Measurements from ENCODE around the gene PDGFC.

- no peak for TF ChIP-seq SP1 (CRISPR knock-in tag; conservative IDR thresholded peaks at IDR 0.05)
- no peak for TF ChIP-seq CTCF (IDR thresholded peaks at IDR 0.05)
- no peak for TF ChIP-seq E2F5 (CRISPR knock-in tag; IDR thresholded peaks at IDR 0.05)
- TF ChIP-seq MAX (CRISPR knock-in tag; IDR thresholded peaks at IDR 0.05) = no peak
- TF ChIP-seq ZNF232 (CRISPR knock-in tag; IDR thresholded peaks at IDR 0.05) = no peak
- TF ChIP-seq NR3C1 (CRISPR knock-in tag; conservative IDR thresholded peaks at IDR 0.05; ENCODE audit: low read depth) = no peak
- no peak for TF ChIP-seq E2F1 (CRISPR knock-in tag; IDR thresholded peaks at IDR 0.05)
- TF ChIP-seq CDX4 (CRISPR knock-in tag; IDR thresholded peaks at IDR 0.05; ENCODE audit: borderline replicate concordance) = no peak
These were observed 232.8 kb downstream of the PDGFC start for GRCh38 chr4:156738766-156739165.

Measured in WTC11 (cell line).